ENCODE measurements around the gene KRTAP10-1. TPM values are rescaled to one million over a fixed set of nuclear protein-coding genes. Genes with fewer than 3 reads are reported as not detected.

The KRTAP10-1 gene
- polyA plus RNA-seq, 1 donor (not counting 4 experiments of a cell fraction or from before 2014, with no cell fraction given), result not detected

DNA sequence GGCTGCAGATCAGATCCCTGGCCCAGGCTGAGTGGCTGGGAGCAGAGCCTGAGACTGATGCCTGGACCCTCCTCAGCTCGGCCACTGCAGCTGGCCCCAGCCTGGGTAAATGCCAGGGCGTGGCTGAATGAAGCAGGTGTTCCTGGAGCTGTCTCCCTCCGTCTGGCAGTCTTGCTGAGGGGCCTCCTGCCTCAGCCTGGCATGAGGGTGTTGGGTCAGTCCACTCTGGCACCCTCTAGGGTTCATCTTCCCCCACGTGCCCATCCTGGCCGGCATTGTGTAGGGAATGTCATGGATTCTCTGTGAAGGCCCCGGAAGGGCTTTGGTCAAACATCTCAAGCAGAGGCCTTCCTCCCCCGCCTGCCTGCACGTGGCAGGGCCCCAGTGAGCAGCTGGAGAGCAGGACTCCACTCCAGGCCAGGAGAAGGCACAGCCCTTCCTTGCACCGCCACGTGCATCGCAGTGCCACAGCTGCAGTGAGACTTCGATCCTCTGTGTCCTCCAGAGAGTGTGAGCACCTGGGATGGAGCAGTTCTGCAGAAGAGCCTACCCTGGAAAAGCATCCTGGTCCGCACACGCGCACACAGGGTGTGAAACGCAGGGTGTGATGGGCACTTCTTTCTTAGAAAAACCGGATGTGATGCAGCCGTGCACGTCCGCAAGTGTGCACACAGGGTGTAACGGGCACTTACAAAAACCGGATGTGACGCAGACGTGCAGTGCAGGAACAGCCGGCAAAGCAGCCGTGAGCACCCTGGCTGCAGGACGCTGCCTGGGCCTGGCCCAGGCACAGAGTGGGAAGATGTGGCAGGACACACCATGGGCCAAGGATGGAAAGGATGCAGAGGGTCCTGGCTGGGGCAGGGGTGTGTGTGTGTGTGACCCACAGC is 28.9 kb upstream of the KRTAP10-1 start:
- Histone ChIP-seq H3K9me3 (ENCODE audit: control insufficient read depth, low read depth, low read length) (no peaks in the 10 kb centered on the region), H3K27me3 (ENCODE audit: control insufficient read depth, extremely low read depth, insufficient read depth, low read length) (no peaks in the 10 kb centered on the region), H3K79me2 (ENCODE audit: control insufficient read depth, insufficient read depth, low read length) (no peaks in the 10 kb centered on the region), H3K9ac (ENCODE audit: control insufficient read depth, extremely low read depth, insufficient read depth, low read length) (no peak overlapping the region), H3K9me1 (ENCODE audit: control insufficient read depth, extremely low read depth, insufficient read depth, low read length) (no peaks in the 10 kb centered on the region), H2AFZ (ENCODE audit: control insufficient read depth, low read length) (no peak overlapping the region), H3K4me1 (ENCODE audit: control insufficient read depth, extremely low read depth, insufficient read depth, low read length) (no peaks in the 10 kb centered on the region), H3K4me3 (ENCODE audit: control insufficient read depth in 2 of 3, extremely low read depth in 1 of 3, insufficient read depth in 2 of 3, low read depth in 1 of 3, low read length in 3 of 3) (no peak overlapping the region), H3K4me2 (ENCODE audit: control insufficient read depth, extremely low read depth, insufficient read depth, low read depth, low read length) (no peak overlapping the region), H3K27ac (ENCODE audit: control insufficient read depth, insufficient read depth, low read length) (no peak overlapping the region), H4K20me1 (ENCODE audit: control insufficient read depth, extremely low read depth, insufficient read depth, low read length) (no peaks in the 10 kb centered on the region), H3K36me3 (ENCODE audit: control insufficient read depth in 2 of 2, extremely low read depth in 1 of 2, insufficient read depth in 2 of 2, low read length in 2 of 2) (no peaks in the 10 kb centered on the region)
- TF ChIP-seq EZH2 (IDR thresholded peaks at IDR 0.05; ENCODE audit: low read length), result no peak
- FAIRE-seq, result no peak
- dilution Hi-C loops (cut with MboI; ENCODE audit: extremely low pct_ligation_motif_present, low sequenced_read_pairs), result no loop called here
- DNase-seq (ENCODE audit: low read depth, low spot score), result no peak

DNA sequence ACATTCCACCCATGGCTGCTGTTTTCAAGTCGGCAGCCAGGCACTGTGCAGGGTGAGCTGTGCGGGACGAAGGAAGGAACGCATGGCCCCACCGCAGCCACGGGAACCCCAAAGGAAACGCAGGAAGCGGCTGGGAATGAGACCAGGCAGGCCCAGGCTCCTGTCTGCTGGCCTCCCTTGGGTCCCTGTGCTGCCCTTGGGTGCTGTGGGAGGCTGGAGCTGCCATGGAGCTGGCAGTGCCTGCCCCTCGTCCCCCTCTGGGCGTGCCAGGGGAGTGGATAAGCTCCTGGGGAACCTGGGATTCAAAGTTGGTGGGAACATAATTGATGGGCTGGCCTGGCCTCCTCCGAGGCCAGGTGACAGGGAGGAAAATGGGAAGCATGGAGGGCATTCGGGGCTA is 28.3 kb upstream of the KRTAP10-1 start:
- Histone ChIP-seq H3K27ac (ENCODE audit: control insufficient read depth, insufficient read depth, low read length) (no peak overlapping the region), H4K20me1 (ENCODE audit: control insufficient read depth, extremely low read depth, insufficient read depth, low read length) (no peaks in the 10 kb centered on the region), H3K9me1 (ENCODE audit: control insufficient read depth, extremely low read depth, insufficient read depth, low read length) (no peaks in the 10 kb centered on the region), H3K4me1 (ENCODE audit: control insufficient read depth, extremely low read depth, insufficient read depth, low read length) (no peaks in the 10 kb centered on the region), H3K36me3 (ENCODE audit: control insufficient read depth in 2 of 2, extremely low read depth in 1 of 2, insufficient read depth in 2 of 2, low read length in 2 of 2) (no peaks in the 10 kb centered on the region), H3K27me3 (ENCODE audit: control insufficient read depth, extremely low read depth, insufficient read depth, low read length) (no peaks in the 10 kb centered on the region), H3K4me2 (ENCODE audit: control insufficient read depth, extremely low read depth, insufficient read depth, low read depth, low read length) (no peak overlapping the region), H3K9ac (ENCODE audit: control insufficient read depth, extremely low read depth, insufficient read depth, low read length) (no peak overlapping the region), H3K79me2 (ENCODE audit: control insufficient read depth, insufficient read depth, low read length) (no peaks in the 10 kb centered on the region), H3K4me3 (ENCODE audit: control insufficient read depth in 2 of 3, extremely low read depth in 1 of 3, insufficient read depth in 2 of 3, low read depth in 1 of 3, low read length in 3 of 3) (no peak overlapping the region), H3K9me3 (ENCODE audit: control insufficient read depth, low read depth, low read length) (no peaks in the 10 kb centered on the region), H2AFZ (ENCODE audit: control insufficient read depth, low read length) (no peak overlapping the region)
- TF ChIP-seq, protein P1, sequence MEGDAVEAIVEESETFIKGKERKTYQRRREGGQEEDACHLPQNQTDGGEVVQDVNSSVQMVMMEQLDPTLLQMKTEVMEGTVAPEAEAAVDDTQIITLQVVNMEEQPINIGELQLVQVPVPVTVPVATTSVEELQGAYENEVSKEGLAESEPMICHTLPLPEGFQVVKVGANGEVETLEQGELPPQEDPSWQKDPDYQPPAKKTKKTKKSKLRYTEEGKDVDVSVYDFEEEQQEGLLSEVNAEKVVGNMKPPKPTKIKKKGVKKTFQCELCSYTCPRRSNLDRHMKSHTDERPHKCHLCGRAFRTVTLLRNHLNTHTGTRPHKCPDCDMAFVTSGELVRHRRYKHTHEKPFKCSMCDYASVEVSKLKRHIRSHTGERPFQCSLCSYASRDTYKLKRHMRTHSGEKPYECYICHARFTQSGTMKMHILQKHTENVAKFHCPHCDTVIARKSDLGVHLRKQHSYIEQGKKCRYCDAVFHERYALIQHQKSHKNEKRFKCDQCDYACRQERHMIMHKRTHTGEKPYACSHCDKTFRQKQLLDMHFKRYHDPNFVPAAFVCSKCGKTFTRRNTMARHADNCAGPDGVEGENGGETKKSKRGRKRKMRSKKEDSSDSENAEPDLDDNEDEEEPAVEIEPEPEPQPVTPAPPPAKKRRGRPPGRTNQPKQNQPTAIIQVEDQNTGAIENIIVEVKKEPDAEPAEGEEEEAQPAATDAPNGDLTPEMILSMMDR (optimal IDR thresholded peaks at IDR 0.05 in 1 of 3, IDR thresholded peaks at IDR 0.05 in 1 of 3, conservative IDR thresholded peaks at IDR 0.05 in 1 of 3; ENCODE audit: extremely low read depth in 1 of 3, insufficient read depth in 2 of 3, low read length in 3 of 3), result no peak
- no peak for TF ChIP-seq EZH2 (IDR thresholded peaks at IDR 0.05; ENCODE audit: low read length)
- dilution Hi-C loops (cut with MboI; ENCODE audit: extremely low pct_ligation_motif_present, low sequenced_read_pairs), result no loop called here
- FAIRE-seq, result no peak
- no peak for DNase-seq (ENCODE audit: low read depth, low spot score)
